Measurements from ENCODE around the gene DIPK2B.

DIPK2B gene

DNA sequence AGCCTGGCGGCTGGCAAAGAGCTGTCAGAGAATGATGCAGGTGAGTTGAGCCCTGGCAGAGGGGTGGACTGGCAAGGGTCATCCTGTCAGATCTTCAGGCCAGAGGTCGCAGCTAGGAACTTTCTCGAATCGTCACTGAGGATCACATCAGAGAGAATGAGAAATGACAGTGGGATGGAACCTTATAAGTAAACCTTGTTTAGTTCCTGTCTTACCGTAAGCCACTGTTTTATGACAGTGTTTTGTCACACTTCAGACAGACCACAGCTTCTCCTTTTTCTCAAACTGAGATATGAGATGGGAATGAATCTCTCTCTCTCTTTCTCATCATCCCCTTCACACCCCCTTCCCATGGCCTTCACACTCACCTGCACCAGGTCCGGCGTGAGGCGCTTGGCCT is 9.3 kb downstream of the DIPK2B start:
- ChIA-PET CTCF (no interaction called here), POLR2A (no interaction called here)
- Histone ChIP-seq H3K36me3 (ENCODE audit: control insufficient read depth in 4 of 4, insufficient read depth in 4 of 4, low read length in 3 of 4) (no peaks in the 10 kb centered on the region), H3K27ac (ENCODE audit: insufficient read depth in 1 of 2, low read depth in 1 of 2, low read length in 2 of 2, poor library complexity in 1 of 2, severe bottlenecking in 2 of 2) (no peak overlapping the region), H3K4me3 (ENCODE audit: control insufficient read depth in 1 of 7, extremely low read depth in 1 of 7, insufficient read depth in 4 of 7, low read depth in 2 of 7, low read length in 6 of 7) (peak overlapping the region in 2 of 7 experiments; percentile 6 to 33), H3K27me3 (replicated peaks in 2 of 5; ENCODE audit: control insufficient read depth in 4 of 5, insufficient read depth in 5 of 5, low read length in 4 of 5) (peaks cover 0 to 14% (median 0%) of the 10 kb centered on the region in 5 experiments), H3K9me3 (ENCODE audit: control extremely low read depth in 1 of 5, control insufficient read depth in 4 of 5, insufficient read depth in 2 of 5, low read depth in 1 of 5, low read length in 4 of 5) (no peaks in the 10 kb centered on the region), H3K4me1 (ENCODE audit: control extremely low read depth in 1 of 4, control insufficient read depth in 4 of 4, insufficient read depth in 4 of 4, low read length in 3 of 4) (peaks cover 0 to 24% (median 14%) of the 10 kb centered on the region in 4 experiments)
- peak in 2 of 3 donors; percentile 67 to 76 for DNase-seq
- WGBS (ENCODE audit: insufficient coverage) = 65% methylated on average over 7 of the region's 8 CpGs

- peaks cover 0 to 9% (median 0%) of the 10 kb centered on the region in 5 experiments for H3K27me3 ChIP-seq (replicated peaks in 2 of 5; ENCODE audit: control insufficient read depth in 4 of 5, insufficient read depth in 5 of 5, low read length in 4 of 5)
- ChIA-PET CTCF (interaction anchor here (0.7 to 1.7 kb wide), 3 partner anchors 8 to 49 kb away, joined by 3 to 4 read pairs (median 3); no protein-coding TSS in a partner anchor), POLR2A (interaction anchor here (0.6 kb wide), 1 partner anchor 944 kb away, joined by 3 read pairs; no protein-coding TSS in a partner anchor)
- H3K4me3 ChIP-seq (ENCODE audit: control insufficient read depth in 1 of 7, extremely low read depth in 1 of 7, insufficient read depth in 4 of 7, low read depth in 2 of 7, low read length in 6 of 7) = peak overlapping the region in 4 of 7 experiments; percentile 52 to 78 (median 60)
- no peaks in the 10 kb centered on the region for H3K36me3 ChIP-seq (ENCODE audit: control insufficient read depth in 4 of 4, insufficient read depth in 4 of 4, low read length in 3 of 4)
- peaks cover 0 to 29% (median 14%) of the 10 kb centered on the region in 4 experiments for H3K4me1 ChIP-seq (ENCODE audit: control extremely low read depth in 1 of 4, control insufficient read depth in 4 of 4, insufficient read depth in 4 of 4, low read length in 3 of 4)
- no peaks in the 10 kb centered on the region for H3K9me3 ChIP-seq (ENCODE audit: control extremely low read depth in 1 of 5, control insufficient read depth in 4 of 5, insufficient read depth in 2 of 5, low read depth in 1 of 5, low read length in 4 of 5)
- no peak overlapping the region for H3K27ac ChIP-seq (ENCODE audit: insufficient read depth in 1 of 2, low read depth in 1 of 2, low read length in 2 of 2, poor library complexity in 1 of 2, severe bottlenecking in 2 of 2)
- no peak for DNase-seq
- WGBS (ENCODE audit: insufficient coverage) = 34% methylated on average over 6 of the region's 6 CpGs
Measured at GRCh38 chrX:45187731-45188130, 12.9 kb downstream of the DIPK2B start.

GRCh38 chrX:45186643-45187026 is 14.0 kb downstream of the DIPK2B start:
- H3K4me1 ChIP-seq (ENCODE audit: control extremely low read depth in 1 of 4, control insufficient read depth in 4 of 4, insufficient read depth in 4 of 4, low read length in 3 of 4) = peaks cover 0 to 26% (median 12%) of the 10 kb centered on the region in 4 experiments
- H3K4me3 ChIP-seq (ENCODE audit: control insufficient read depth in 1 of 7, extremely low read depth in 1 of 7, insufficient read depth in 4 of 7, low read depth in 2 of 7, low read length in 6 of 7) = peak overlapping the region in 6 of 7 experiments; percentile 33 to 78 (median 58)

DNA sequence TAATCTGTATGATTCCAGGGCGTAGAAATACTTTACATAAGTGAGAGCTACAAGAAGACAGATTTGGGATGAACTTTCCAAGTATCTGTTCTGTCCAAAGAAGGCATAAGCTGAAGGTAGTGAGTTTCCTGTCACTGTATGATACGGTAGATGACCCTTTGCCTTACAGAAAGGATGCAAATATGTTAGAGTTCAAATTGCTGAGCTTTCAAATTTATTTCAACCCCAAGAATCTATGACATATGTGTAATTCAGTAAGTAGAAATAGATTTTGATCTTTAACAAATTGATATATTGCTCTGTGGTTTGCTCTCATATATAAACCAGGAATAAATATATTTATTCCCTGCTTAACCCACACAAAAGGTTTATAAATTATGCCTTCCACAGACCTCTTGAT is 16.5 kb downstream of the DIPK2B start:
- ChIA-PET POLR2A (no interaction called here), CTCF (no interaction called here)
- H3K36me3 ChIP-seq (ENCODE audit: control insufficient read depth in 4 of 4, insufficient read depth in 4 of 4, low read length in 3 of 4) = no peaks in the 10 kb centered on the region
- H3K4me3 ChIP-seq (ENCODE audit: control insufficient read depth in 1 of 7, extremely low read depth in 1 of 7, insufficient read depth in 4 of 7, low read depth in 2 of 7, low read length in 6 of 7) = no peak overlapping the region
- no peak overlapping the region for H3K27ac ChIP-seq (ENCODE audit: insufficient read depth in 1 of 2, low read depth in 1 of 2, low read length in 2 of 2, poor library complexity in 1 of 2, severe bottlenecking in 2 of 2)
- DNase-seq = no peak
- 67% methylated on average over 1 of the region's 2 CpGs for WGBS (ENCODE audit: insufficient coverage)
- peaks cover 0 to 17% (median 0%) of the 10 kb centered on the region in 4 experiments for H3K4me1 ChIP-seq (ENCODE audit: control extremely low read depth in 1 of 4, control insufficient read depth in 4 of 4, insufficient read depth in 4 of 4, low read length in 3 of 4)
- H3K9me3 ChIP-seq (ENCODE audit: control extremely low read depth in 1 of 5, control insufficient read depth in 4 of 5, insufficient read depth in 2 of 5, low read depth in 1 of 5, low read length in 4 of 5) = peaks cover 0 to 5% (median 0%) of the 10 kb centered on the region in 5 experiments
- H3K27me3 ChIP-seq (replicated peaks in 2 of 5; ENCODE audit: control insufficient read depth in 4 of 5, insufficient read depth in 5 of 5, low read length in 4 of 5) = peaks cover 0 to 6% (median 0%) of the 10 kb centered on the region in 5 experiments

More at GRCh38 chrX:45186643-45187026, 14.0 kb downstream of the DIPK2B start:
- no peak for DNase-seq
- H3K27me3 ChIP-seq (replicated peaks in 2 of 5; ENCODE audit: control insufficient read depth in 4 of 5, insufficient read depth in 5 of 5, low read length in 4 of 5) = peaks cover 0 to 9% (median 0%) of the 10 kb centered on the region in 5 experiments
- ChIA-PET POLR2A (no interaction called here), CTCF (interaction anchor here (0.7 to 1.7 kb wide), 4 partner anchors 13 to 48 kb away, joined by 3 to 5 read pairs (median 4); no protein-coding TSS in a partner anchor)
- no peaks in the 10 kb centered on the region for H3K36me3 ChIP-seq (ENCODE audit: control insufficient read depth in 4 of 4, insufficient read depth in 4 of 4, low read length in 3 of 4)
- no peak overlapping the region for H3K27ac ChIP-seq (ENCODE audit: insufficient read depth in 1 of 2, low read depth in 1 of 2, low read length in 2 of 2, poor library complexity in 1 of 2, severe bottlenecking in 2 of 2)
- no CpG with 5 or more reads among the region's 4 CpGs for WGBS (ENCODE audit: insufficient coverage)
- H3K9me3 ChIP-seq (ENCODE audit: control extremely low read depth in 1 of 5, control insufficient read depth in 4 of 5, insufficient read depth in 2 of 5, low read depth in 1 of 5, low read length in 4 of 5) = peaks cover 0 to 1% (median 0%) of the 10 kb centered on the region in 5 experiments

GRCh38 chrX:45172890-45173289 is 27.8 kb downstream of the DIPK2B start:
- Histone ChIP-seq H3K9me3 (ENCODE audit: control extremely low read depth in 1 of 5, control insufficient read depth in 4 of 5, insufficient read depth in 2 of 5, low read depth in 1 of 5, low read length in 4 of 5) (peaks cover 0 to 5% (median 0%) of the 10 kb centered on the region in 5 experiments), H3K4me3 (ENCODE audit: control insufficient read depth in 1 of 7, extremely low read depth in 1 of 7, insufficient read depth in 4 of 7, low read depth in 2 of 7, low read length in 6 of 7) (no peak overlapping the region), H3K4me1 (ENCODE audit: control extremely low read depth in 1 of 4, control insufficient read depth in 4 of 4, insufficient read depth in 4 of 4, low read length in 3 of 4) (no peaks in the 10 kb centered on the region), H3K36me3 (ENCODE audit: control insufficient read depth in 4 of 4, insufficient read depth in 4 of 4, low read length in 3 of 4) (no peaks in the 10 kb centered on the region), H3K27ac (ENCODE audit: insufficient read depth in 1 of 2, low read depth in 1 of 2, low read length in 2 of 2, poor library complexity in 1 of 2, severe bottlenecking in 2 of 2) (no peak overlapping the region), H3K27me3 (replicated peaks in 2 of 5; ENCODE audit: control insufficient read depth in 4 of 5, insufficient read depth in 5 of 5, low read length in 4 of 5) (peaks cover 0 to 14% (median 0%) of the 10 kb centered on the region in 5 experiments)
- DNase-seq = peak in 2 of 3 donors; percentile 33 to 44
- 67% methylated on average over 1 of the region's 1 CpG for WGBS (ENCODE audit: insufficient coverage)
- POLR2A ChIA-PET = no interaction called here
- CTCF ChIA-PET = interaction anchor here (1.1 kb wide), 1 partner anchor 13 kb away, joined by 5 read pairs; no protein-coding TSS in a partner anchor

- Histone ChIP-seq H3K27ac (ENCODE audit: insufficient read depth in 1 of 2, low read depth in 1 of 2, low read length in 2 of 2, poor library complexity in 1 of 2, severe bottlenecking in 2 of 2) (no peak overlapping the region), H3K27me3 (replicated peaks in 2 of 5; ENCODE audit: control insufficient read depth in 4 of 5, insufficient read depth in 5 of 5, low read length in 4 of 5) (peaks cover 0 to 19% (median 0%) of the 10 kb centered on the region in 5 experiments), H3K4me1 (ENCODE audit: control extremely low read depth in 1 of 4, control insufficient read depth in 4 of 4, insufficient read depth in 4 of 4, low read length in 3 of 4) (peaks cover 0 to 6% (median 0%) of the 10 kb centered on the region in 4 experiments), H3K36me3 (ENCODE audit: control insufficient read depth in 4 of 4, insufficient read depth in 4 of 4, low read length in 3 of 4) (no peaks in the 10 kb centered on the region), H3K4me3 (ENCODE audit: control insufficient read depth in 1 of 7, extremely low read depth in 1 of 7, insufficient read depth in 4 of 7, low read depth in 2 of 7, low read length in 6 of 7) (no peak overlapping the region), H3K9me3 (ENCODE audit: control extremely low read depth in 1 of 5, control insufficient read depth in 4 of 5, insufficient read depth in 2 of 5, low read depth in 1 of 5, low read length in 4 of 5) (peaks cover 0 to 3% (median 0%) of the 10 kb centered on the region in 5 experiments)
- 100% methylated on average over 1 of the region's 2 CpGs for WGBS (ENCODE audit: insufficient coverage)
- ChIA-PET CTCF (no interaction called here), POLR2A (interaction anchor here (0.6 kb wide), 1 partner anchor 35 kb away, joined by 5 read pairs; no protein-coding TSS in a partner anchor)
- DNase-seq = no peak
Measured at GRCh38 chrX:45166781-45167180, 33.9 kb downstream of the DIPK2B start.

DNA sequence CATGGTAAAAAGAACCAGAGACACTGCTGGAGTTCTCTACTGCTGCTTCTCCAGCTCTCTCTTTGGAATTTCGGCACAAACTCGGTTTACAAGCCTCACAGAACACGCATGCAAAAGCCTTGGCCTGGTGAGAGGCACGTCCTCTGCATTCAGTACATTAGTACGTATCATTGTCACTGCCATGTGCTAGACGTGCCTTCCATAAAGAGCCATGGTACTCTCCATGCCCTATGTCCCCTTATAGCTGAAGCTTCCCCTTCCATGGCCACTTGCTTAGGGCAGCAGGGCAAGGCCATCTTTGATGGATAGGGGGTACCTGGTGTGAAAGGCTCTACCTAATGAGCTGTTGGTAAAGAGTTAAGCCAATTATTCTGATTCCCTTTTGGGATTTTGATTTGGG is 35.0 kb downstream of the DIPK2B start:
- CTCF ChIA-PET = no interaction called here
- DNase-seq = no peak
- no peaks in the 10 kb centered on the region for H3K36me3 ChIP-seq (ENCODE audit: control insufficient read depth in 4 of 4, insufficient read depth in 4 of 4, low read length in 3 of 4)
- H3K4me1 ChIP-seq (ENCODE audit: control extremely low read depth in 1 of 4, control insufficient read depth in 4 of 4, insufficient read depth in 4 of 4, low read length in 3 of 4) = peaks cover 0 to 6% (median 0%) of the 10 kb centered on the region in 4 experiments
- POLR2A ChIA-PET = no interaction called here
- H3K4me3 ChIP-seq (ENCODE audit: control insufficient read depth in 1 of 7, extremely low read depth in 1 of 7, insufficient read depth in 4 of 7, low read depth in 2 of 7, low read length in 6 of 7) = no peak overlapping the region
- no peak overlapping the region for H3K27ac ChIP-seq (ENCODE audit: insufficient read depth in 1 of 2, low read depth in 1 of 2, low read length in 2 of 2, poor library complexity in 1 of 2, severe bottlenecking in 2 of 2)
- peaks cover 0 to 15% (median 0%) of the 10 kb centered on the region in 5 experiments for H3K27me3 ChIP-seq (replicated peaks in 2 of 5; ENCODE audit: control insufficient read depth in 4 of 5, insufficient read depth in 5 of 5, low read length in 4 of 5)
- peaks cover 0 to 7% (median 0%) of the 10 kb centered on the region in 5 experiments for H3K9me3 ChIP-seq (ENCODE audit: control extremely low read depth in 1 of 5, control insufficient read depth in 4 of 5, insufficient read depth in 2 of 5, low read depth in 1 of 5, low read length in 4 of 5)
- WGBS (ENCODE audit: insufficient coverage) = 74% methylated on average over 4 of the region's 6 CpGs

Data from common myeloid progenitor, CD34-positive (primary cell).